GOT3 (cell line): ENCODE results near the gene SGMS1.

Source experiments
- DNase-seq: peaks from one replicate; lab custom pipeline; 2025; ENCODE audit warnings: mixed read lengths; lab: John Stamatoyannopoulos, UW

The SGMS1 gene

DNA sequence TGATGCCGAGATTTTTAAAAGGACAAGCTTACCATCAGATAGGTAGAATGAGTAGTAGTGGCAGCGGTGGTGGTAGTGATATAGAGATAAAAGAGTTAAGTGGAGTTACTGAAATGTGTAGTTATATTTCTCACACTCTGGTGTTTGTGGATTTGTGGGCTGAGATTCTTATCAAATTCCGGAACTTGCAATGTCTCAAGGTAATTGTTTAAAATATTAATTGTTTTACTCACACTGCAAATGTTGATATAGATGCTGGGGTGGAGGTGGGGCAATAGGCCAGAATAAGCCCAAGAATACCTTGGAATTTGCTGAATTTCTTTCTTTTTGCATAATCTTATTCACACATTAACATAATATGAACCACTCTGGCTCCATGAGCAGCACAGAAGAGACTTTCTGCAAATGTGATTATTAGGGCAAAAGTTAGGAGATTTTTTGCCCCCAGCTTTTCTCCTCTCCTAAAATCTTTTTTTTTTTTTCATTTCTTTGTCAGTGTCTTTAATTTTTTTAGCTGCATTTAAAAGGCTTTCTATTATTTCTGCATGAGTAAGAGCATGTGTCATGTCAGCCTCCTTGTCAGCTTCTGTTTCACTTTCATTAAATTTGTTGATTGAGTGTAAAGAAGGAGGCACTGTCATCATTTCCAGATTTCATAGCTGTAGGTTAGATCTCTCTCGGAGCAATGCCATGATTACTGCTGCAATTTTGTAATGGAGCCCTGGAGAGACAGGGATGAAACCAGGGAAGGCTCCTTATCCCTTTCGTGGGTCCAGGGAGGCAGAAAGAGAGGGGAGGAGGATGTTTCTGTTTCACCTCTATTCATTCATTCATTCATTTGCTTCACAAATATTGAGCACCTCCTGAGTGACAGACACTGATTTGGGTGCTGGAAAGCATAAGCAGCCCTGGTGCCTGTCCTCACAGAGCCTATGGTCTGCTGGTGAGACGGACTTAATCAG, 13.1 kb upstream of the SGMS1 start:
- no peak for DNase-seq

DNA sequence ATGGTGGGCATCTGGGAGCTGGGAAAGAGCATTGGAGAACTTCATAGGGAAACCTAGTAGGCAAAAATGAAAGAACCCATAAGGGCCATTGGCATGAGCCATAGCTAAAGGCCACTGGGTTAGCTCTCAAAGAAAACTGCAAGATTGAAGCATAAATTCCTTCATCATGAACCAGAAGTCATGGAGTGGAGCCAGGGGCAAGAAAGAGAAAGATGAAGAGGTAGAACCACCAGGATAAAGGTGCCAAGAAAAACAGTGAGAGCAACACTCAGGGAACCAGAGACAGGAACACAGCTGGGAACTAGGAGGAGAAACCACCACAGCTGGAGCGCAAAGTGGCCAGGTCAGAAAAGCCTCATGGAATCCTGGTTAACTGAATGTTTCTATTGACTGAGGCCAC, 11.5 kb upstream of the SGMS1 start:
- DNase-seq = no peak

DNA sequence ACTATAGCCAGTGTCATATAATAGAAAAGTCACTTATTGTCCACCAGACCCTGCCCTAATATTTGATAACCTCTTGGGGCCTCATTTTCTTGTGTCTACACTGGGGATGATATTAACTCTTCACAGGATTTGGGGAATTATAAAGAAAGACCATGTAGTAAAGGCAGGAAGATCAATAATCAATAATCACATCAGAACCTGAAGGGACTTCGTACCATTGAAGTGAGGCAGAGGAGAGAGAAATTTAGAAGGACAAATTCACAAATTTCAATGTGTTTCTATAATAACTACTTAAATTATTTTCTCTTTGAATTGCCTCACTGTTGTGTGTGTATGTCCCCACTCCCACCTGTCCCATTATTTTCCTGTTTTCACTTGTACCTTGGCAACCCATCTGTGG, 10.7 kb upstream of the SGMS1 start:
- no peak for DNase-seq

DNA sequence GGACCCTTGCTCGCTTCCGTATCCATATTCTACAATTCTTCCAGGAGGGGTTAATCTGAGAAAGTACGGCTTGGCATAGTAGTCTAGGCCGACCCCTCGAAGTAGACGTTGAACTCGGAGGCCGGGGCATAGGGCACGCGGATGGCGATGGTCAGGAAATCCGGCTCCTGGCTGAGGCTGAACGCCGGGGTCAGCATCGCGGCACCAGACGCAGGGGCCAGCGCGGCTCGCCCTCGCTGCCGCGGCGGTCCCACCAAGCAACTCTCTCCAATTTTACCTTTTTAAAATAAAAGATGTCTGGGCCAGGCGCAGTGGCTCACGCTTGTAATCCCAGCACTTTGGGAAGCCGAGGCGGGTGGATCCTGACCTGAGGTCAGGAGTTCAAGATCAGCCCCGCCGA, 7.3 kb upstream of the SGMS1 start:
- DNase-seq = no peak

DNA sequence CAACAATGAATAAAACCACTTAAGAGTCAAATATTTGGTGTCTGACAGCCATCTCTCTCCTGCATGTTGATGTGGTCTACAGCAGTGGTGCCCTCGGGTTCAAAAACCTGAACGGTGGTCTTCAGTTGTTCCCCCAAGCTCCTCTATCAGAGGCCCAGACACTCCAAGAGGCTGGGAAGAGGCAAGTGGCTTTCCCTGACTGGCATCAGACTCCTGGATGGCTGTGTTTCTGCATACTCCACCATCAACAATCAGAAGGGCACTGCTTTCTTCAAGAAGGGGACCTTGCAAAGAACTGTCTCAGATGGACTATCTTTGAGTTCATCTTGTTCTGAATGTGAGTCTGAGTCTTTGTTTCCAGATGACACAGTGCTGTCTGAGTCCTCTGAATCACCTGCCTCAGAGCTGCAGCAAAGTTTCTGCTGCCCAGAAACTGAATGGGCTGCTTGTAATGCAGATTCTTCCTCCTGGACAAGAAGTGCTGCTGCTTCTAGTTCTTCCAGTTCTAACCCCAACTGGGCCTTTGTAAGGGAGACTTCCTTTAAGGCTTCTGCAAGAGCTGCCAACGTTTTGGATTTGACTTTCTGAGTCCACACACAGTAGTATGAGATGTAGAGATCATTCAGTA, 5.9 kb upstream of the SGMS1 start:
- DNase-seq = no peak

DNA sequence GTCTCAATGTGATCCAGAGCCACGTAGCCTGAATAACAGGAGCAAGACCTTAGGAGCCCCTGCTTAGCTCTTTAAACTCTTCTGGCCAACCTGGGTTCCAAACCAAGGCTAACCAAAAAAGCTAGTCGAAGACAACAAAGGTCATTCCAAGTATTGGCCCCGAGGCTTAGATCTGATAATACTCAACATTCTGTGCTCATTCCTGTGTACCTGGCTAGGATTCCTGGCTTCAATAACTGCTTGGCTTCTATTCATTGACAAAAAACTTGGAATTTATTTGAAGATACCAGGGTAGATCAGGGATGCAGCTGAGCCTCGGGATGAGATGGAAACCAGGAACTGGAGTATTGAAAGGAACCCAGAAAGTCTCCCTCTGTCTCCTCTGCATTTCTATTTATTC, 4.1 kb upstream of the SGMS1 start:
- DNase-seq = no peak

DNA sequence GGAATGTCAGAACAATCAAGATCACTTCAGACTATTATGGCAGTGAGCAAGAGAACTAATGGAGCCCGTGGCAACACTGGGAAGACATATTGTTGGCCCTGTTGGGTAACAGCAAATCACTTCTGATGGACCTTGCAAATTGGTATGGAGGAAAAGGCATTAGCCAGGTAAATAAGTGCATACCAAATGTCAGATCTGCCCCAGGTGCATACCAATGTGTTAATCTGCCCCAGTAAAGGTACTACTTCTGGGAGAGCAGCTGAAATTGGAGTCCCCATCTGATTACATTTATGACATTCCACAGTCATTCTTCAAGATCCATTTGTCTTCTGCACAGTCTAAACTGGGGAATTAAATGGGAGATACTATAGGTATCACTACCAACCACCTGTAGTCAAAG, 3.7 kb upstream of the SGMS1 start:
- no peak for DNase-seq

DNA sequence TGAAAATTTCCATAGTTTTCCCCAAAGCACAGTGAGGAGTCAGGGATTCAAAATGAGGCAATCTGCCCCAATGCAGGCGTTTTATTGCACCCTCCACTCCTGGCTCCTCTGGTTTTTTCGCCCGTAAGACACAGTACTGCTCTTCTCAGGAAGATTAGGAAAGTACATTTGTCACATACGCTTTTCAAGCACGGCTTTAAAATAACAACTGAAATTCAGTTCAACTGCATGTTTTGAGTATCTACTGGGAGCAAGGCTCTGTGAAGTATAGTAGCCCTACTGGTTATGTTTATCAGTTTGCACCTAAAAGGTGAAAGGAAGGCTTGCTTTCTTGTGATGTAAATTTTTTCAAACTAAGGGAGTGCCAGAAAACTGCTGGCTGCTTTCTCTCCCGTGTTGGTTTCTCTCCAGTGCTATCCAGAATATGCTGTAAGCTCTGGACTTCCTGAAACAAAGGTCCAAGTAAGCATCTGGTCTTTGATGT, 1.9 kb upstream of the SGMS1 start:
- DNase-seq = no peak

DNA sequence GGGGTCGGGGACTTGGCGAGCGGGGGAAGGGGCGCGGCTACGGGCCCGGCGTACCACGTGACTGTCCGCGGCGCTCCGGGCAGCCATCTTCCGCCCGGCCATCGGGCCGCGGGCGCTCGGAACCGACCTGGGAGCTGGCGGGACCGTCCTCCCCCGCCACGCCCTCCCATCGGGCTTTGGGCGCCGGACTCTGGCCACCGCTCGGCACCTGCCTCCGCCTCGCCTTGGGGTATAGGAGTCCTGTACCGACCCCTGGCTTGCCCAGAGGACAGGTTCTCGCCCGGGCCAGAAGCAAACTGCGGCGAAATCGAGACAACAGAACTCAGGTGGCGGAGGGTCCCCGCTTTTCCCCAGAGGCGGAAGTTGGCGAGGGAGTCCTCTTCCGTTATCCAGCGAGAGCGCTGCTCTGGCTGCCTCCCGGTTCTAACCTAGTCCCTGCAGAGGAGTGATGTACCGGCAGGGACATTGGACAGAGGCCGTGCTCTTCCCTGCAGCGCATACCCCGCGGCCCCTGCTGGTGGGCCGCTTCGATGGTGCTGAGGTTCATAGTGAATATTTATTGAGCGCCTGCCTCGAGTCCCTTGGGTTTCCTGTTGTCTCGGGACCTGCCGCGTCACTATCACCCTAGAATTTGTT, 1.2 kb upstream of the SGMS1 start:
- DNase-seq = peak; percentile 84

DNA sequence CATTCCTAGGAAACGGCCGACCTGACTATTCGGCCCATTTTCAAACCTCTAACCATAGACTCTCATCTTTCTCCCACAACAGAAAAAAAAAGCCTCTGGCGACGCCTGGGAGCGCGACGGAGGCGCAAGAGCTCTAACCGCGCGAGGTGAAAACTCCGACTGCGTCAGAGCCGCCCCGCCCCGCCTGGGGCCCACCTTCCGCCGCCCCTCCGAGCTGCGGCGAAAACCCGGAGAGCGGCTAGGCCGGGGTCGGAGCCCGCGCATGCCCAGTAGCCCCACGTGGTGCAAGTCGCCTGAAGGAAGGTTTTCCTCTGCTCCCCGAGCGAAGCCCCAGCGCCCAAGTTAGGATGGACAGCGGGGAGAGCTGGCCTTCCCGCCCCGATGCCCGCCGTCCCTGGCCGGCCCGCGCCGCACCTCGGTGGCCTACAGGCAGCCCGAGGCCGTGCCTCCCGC, 683 bp upstream of the SGMS1 start:
- DNase-seq = peak; percentile 84

DNA sequence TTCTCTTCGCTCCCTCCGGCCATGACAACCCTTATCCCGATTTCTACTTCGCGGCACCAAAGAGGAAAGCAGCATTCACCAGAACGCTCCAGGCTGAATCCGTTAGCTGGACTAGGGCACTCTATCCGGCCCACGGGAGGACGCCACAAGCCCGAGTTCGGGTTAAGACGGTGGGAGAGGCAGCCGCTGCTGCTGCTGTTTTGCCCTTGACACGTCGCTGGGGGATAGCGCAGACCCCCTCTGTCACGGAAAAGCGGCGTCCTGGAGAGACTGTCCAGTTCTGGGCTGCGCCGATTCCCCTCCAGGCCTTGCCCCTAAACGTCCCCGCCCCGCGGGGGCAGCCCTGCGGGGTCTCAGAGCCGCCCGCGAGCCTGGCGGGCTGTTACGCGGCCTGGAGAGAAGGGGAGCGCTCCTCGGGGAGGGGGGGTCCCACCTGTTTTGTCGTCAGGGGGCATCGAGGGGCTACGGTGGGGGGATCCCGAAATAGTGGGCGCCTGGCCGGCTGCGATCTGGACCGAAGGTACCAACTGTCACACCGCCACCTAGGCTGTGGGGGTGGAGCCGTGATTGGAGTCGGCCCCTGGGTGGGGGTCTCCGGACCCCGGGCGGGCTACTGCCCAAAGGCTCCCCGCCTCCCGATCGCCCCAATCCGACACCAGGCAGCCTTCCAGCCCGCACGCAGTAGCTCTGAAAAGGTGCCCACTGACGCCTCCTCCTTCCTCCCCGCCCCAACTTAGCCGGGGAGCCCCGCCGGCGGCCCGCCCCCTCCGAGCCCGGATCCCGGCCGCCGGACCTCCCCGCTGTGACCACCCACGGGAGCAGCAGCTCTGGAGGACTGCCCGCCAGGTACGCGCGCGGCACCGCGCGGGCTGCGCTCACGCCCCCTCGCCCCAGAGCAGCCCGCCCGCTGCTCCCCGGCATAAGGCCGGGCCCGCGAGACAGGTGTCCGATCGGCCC, 772 bp downstream of the SGMS1 start:
- no peak for DNase-seq

DNA sequence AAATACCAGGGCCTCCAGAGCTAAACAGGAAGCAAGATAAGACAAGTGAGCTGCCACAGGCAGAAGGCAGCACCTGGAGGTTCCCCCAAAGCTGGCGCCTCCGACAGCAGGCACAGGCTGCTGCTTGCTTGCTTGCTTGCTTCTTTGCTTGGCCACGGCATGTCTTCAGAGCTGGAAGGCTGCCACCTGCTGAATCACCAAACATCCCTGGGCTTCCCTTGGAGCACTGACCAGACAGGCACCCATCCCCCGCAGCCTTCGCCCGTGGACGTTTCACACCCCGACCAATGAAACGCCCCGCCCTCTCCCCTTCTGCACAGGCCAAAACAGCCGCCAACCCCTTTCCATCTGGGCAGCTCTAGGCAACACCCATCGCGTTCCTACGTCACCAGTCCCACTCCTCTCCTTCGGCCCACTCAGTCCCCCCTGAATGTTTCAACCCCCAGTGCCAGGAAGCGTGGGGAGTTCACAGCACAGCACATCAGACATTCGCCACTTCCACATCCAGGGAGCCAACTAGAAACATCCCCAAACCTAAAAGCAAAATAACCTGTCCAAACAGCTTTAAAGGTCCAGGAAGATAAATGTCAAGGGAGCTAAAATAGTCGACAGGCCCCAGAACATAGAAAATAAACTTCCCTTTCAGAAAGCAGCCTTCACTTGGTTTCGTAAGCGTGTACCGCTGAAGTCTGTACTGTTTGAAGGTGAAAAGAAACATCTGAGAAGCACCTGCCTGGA, 1.6 kb downstream of the SGMS1 start:
- peak; percentile 56 for DNase-seq

DNA sequence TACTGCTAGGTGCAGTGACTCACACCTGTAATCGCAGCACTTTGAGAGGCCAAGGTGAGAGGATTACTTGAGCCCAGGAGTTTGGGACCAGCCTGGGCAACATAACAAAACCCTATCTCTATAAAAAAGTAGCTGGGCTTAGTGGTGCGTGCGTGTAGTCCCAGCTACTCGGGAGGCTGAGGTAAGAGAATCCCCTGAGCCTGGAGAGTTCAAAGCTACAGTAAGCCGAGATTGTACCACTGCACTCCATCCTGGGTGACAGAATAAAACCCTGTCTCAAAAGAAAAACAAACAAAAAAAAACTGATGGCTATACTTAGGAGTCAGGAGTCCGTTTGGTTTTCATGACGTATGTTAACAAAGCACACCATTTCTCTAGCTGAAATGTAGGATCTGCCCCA, 2.9 kb downstream of the SGMS1 start:
- DNase-seq = no peak

DNA sequence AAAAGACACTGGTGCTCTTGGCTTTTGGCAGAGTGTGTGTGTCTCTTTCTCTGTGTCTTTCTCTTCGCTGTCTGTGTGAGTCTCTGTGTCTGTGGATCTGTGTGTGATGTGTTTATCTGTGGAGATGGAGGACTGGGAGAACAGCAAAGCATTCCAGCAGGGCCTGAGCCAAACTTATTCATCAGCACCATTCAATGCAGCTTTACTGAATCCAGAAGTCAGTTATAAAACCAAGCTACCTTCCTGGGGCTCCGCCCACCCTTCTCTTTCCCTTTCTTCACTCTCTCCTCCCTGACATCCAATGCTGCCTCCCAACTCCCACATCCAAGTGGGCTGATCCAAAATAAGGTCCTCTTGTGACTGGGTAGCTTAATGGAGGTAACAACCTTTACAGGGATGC, 3.9 kb downstream of the SGMS1 start:
- no peak for DNase-seq

DNA sequence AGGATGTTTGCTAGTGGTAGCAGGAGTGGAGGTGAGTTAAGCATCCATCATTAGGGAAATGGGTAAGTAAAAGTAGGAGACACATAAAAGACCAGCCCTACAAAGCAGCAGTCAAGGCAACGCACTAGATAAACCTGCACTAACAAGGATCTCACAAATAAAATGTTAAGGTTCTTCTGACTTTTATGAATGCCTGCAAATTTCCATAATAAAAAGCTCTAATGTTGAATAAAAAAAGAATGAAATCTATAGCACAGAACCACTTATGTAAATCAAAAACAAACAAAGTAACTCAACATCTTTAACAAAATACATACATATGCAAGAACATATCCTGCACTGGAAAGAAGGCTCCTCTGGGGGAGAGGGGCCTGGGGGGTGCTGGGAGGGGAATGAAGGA, 4.6 kb downstream of the SGMS1 start:
- no peak for DNase-seq

DNA sequence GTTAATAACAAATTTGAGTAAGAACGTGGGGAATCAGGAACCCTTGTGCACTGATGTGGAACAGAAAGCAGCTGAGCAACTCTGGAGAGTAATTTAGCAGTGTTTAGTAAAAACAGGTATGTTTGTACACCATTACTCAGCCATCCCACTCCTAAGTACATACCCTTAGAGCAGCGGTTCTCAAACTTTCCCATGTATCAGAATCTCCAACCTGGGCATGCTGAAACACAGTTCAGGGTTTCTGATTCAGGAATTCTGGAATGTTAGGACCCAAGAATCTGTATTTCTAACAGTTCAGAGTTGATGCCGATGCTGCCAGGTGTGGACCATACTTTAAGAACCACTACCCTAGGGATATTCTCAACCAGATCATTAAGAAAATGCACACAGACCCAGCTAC, 5.1 kb downstream of the SGMS1 start:
- DNase-seq = no peak

DNA sequence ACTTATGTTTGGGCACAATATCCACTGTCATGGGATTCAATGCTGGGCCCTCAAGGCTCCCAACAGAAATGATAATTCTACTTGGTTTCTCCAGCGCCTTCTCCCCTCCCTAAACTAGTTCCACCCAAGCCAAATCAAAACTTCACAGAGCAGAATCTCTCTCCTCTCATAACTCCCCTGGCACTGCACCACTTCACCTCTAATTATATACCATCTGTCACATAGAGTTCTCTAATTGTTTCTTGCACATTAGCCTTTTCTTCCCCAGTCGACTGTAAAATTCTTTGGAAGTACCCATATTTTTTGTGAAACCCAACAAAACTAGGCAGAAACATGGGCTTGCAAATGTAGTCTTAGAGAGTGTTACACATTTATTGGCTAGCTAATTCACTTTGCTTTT, 8.1 kb downstream of the SGMS1 start:
- DNase-seq = no peak

DNA sequence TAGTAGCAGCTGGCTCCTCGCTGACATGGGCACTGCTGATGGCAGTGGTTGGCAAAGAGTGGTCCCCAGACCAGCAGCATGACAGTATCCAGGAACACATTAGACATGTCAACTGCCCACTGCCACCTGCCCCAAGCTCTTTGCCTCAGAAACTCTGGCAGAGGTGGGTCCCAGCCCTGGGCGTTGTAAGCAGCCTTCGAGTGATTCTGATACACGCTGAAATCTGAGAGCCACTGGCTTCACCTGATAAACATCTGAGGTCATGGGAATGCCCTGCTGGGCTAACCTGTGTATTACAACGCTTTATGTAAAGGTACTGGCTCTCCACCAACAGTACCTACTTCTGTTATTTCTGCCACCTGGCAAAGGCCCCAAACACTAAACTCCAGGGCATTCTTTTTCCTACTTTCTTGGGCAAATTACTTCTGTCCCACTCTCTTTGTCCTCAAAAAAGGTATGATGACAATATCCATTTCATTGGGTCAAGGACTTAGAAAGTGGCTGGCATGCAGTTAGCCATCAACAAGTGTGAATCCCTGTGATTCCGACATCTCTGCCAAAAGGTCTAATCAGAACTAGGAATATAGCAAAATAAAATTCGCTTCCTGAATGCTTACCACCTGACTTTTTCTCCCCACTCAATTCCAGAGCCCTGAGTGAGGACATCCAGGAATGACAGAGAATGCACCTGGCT, 9.2 kb downstream of the SGMS1 start:
- no peak for DNase-seq

DNA sequence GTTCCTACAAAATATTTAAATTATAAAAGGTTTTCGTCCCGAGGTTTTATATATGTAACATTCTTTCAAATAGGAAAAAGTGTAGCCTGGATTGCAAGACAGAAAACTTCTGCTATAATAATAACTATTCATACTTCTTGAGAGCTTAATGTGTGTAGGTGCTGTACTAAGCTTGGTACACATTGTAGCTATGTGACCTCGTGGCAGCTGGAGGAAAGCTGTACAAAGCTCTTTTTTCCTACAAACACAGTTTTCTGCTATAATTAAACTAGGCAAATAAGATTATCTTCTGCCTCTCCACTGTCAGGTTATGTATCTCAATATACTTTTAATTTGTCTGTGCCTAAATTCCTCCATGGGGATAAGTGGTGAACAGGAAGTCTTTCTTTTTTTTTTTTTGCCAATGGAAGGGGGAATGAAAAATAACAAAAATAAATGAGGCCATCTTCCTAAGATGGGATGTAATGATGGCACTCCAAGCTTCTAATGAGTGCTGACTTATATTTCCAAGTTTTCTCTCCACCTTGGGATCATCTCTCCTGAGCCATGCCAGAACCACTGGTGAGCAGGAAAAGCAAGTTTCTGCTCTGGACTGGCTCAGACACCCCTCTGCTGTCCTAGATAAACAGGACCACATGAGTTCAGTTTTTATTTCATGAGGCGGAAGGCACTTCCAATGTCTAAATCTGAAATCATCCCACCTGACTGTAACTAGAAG, 9.9 kb downstream of the SGMS1 start:
- DNase-seq = no peak

DNA sequence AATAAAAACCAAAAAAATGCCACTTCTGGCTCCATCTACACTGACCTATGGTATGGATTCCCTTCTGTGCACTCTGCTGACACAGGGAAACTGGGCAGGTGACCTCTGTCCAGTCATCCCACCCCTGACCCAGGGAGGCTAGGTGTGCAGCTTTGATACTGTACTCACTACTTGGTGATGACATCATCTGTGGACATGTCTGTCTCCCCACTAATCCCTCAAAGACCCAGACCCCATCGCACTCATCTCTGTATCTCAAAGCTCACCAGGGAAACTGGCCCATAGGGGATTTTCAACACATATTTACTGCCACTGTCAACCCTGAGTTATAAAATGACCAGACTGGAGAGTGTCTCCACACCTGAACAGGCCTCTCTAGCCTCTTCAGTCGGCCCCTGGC, 10.6 kb downstream of the SGMS1 start:
- no peak for DNase-seq
